HEK293 (cell line): Measurements from ENCODE around the gene ATP6V0B.
A peak's percentile ranks its signal among the peaks of the same experiment; 100 is the strongest.

Experiments
- CTCF ChIA-PET: fragments of 350-600 bp; formaldehyde crosslinking; extraction: SDS; loops from one replicate; lab custom pipeline; 2021; ENCODE audit warnings: antibody characterized with exemption; lab: Yijun Ruan, JAX
- POLR2A ChIA-PET: fragments of 300-600 bp; formaldehyde crosslinking; extraction: SDS; loops from one replicate; lab custom pipeline; 2020; ENCODE audit warnings: antibody characterized with exemption, inconsistent platforms; lab: Yijun Ruan, JAX
- H3K27ac ChIP-seq: fragments of 200-500 bp; sonication (Bioruptor generic); 2 replicates; pipeline ENCODE4 v1.5.1; 2014; ENCODE audit warnings: low read depth, low read length, control low read depth, inconsistent platforms; ENCODE audit errors: extremely low read depth
- H3K36me3 ChIP-seq, 2 experiments: fragments of 200-500 bp in 1 of 2; sonication (Bioruptor generic) in 1 of 2; 1 replicate in 1 of 2; 2 replicates in 1 of 2; pipeline ENCODE4 v1.5.1; 2014 to 2017; ENCODE audit warnings: inconsistent platforms in 2 of 2, low read length in 2 of 2; ENCODE audit not compliant: control insufficient read depth in 2 of 2, insufficient read depth in 1 of 2
- H3K4me1 ChIP-seq: fragments of 200-500 bp; sonication (Bioruptor generic); 2 replicates; pipeline ENCODE4 v1.5.1; 2014; ENCODE audit warnings: mild to moderate bottlenecking, low read length, inconsistent platforms; ENCODE audit not compliant: control insufficient read depth, insufficient read depth
- H3K4me3 ChIP-seq: 2 replicates; pipeline ENCODE4 v1.5.1; 2011; ENCODE audit warnings: low read depth, mild to moderate bottlenecking, control low read depth, low read length, moderate library complexity
- H3K9me3 ChIP-seq: fragments of 200-500 bp; sonication (Bioruptor generic); 2 replicates; pipeline ENCODE4 v1.5.1; 2014; ENCODE audit warnings: low read depth, low read length, inconsistent platforms; ENCODE audit not compliant: control insufficient read depth, insufficient read depth
- BCL11B ChIP-seq: fragments of 450-650 bp; formaldehyde crosslinking; IDR thresholded peaks from 2 replicates; pipeline ENCODE4 v1.5.1; 2016; ENCODE audit warnings: low read depth, missing biosample characterization, missing genetic modification characterization
- KLF1 ChIP-seq: fragments of 450-650 bp; formaldehyde crosslinking; IDR thresholded peaks from 2 replicates; pipeline ENCODE4 v1.5.1; 2016; ENCODE audit warnings: missing biosample characterization, missing genetic modification characterization
- KLF10 ChIP-seq: fragments of 450-650 bp; IDR thresholded peaks from 2 replicates; pipeline ENCODE4 v1.5.1; 2018; ENCODE audit warnings: missing biosample characterization, mild to moderate bottlenecking, missing genetic modification characterization
- OVOL3 ChIP-seq: fragments of 450-650 bp; formaldehyde crosslinking; IDR thresholded peaks from 2 replicates; pipeline ENCODE4 v1.5.1; 2016; ENCODE audit warnings: missing biosample characterization, missing genetic modification characterization
- REPIN1 ChIP-seq: fragments of 450-650 bp; formaldehyde crosslinking; IDR thresholded peaks from 2 replicates; pipeline ENCODE4 v1.5.1; 2017; ENCODE audit warnings: missing biosample characterization, missing genetic modification characterization, low read depth
- SP3 ChIP-seq: fragments of 450-650 bp; formaldehyde crosslinking; IDR thresholded peaks from 2 replicates; pipeline ENCODE4 v1.5.1; 2016; ENCODE audit warnings: missing biosample characterization, missing genetic modification characterization
- TCF7L2 ChIP-seq: IDR thresholded peaks from 2 replicates; pipeline ENCODE4 v1.6.1; 2011; ENCODE audit warnings: low read depth, mild to moderate bottlenecking, inconsistent platforms, low read length, moderate library complexity, borderline replicate concordance
- YY1 ChIP-seq: fragments of 450-650 bp; formaldehyde crosslinking; IDR thresholded peaks from 2 replicates; pipeline ENCODE4 v1.5.1; 2018; ENCODE audit warnings: missing biosample characterization, missing genetic modification characterization
- ZIC2 ChIP-seq: fragments of 450-650 bp; formaldehyde crosslinking; IDR thresholded peaks from 2 replicates; pipeline ENCODE4 v1.5.1; 2016; ENCODE audit warnings: missing biosample characterization, missing genetic modification characterization
- ZNF521 ChIP-seq: fragments of 450-650 bp; formaldehyde crosslinking; IDR thresholded peaks from 2 replicates; pipeline ENCODE4 v1.5.1; 2017; ENCODE audit warnings: missing biosample characterization, mild to moderate bottlenecking, missing genetic modification characterization
- ZNF561 ChIP-seq: fragments of 450-650 bp; IDR thresholded peaks from 2 replicates; pipeline ENCODE4 v1.5.1; 2018; ENCODE audit warnings: missing biosample characterization, missing genetic modification characterization, borderline replicate concordance
- ZNF623 ChIP-seq: fragments of 450-650 bp; formaldehyde crosslinking; IDR thresholded peaks from 2 replicates; pipeline ENCODE4 v1.5.1; 2016; ENCODE audit warnings: missing biosample characterization, missing genetic modification characterization
- ZNF701 ChIP-seq: fragments of 450-650 bp; formaldehyde crosslinking; IDR thresholded peaks from 2 replicates; pipeline ENCODE4 v1.5.1; 2016; ENCODE audit warnings: missing biosample characterization, missing genetic modification characterization
- ZNF768 ChIP-seq: fragments of 450-650 bp; formaldehyde crosslinking; IDR thresholded peaks from 2 replicates; pipeline ENCODE4 v1.5.1; 2018; ENCODE audit warnings: missing biosample characterization, mild to moderate bottlenecking, missing genetic modification characterization
- TF ChIP-seq, protein P1 (sequence below): fragments of 450-650 bp; formaldehyde crosslinking; IDR thresholded peaks from 2 replicates; pipeline ENCODE4 v1.5.1; 2016; ENCODE audit warnings: missing biosample characterization, missing genetic modification characterization
- TF ChIP-seq, protein P2 (sequence below): fragments of 450-650 bp; formaldehyde crosslinking; IDR thresholded peaks from 2 replicates; pipeline ENCODE4 v1.5.1; 2017; ENCODE audit warnings: missing biosample characterization, missing genetic modification characterization
- TF ChIP-seq, protein P3 (sequence below): fragments of 450-650 bp; formaldehyde crosslinking; IDR thresholded peaks from 2 replicates; pipeline ENCODE4 v1.5.1; 2017; ENCODE audit warnings: missing biosample characterization, mild to moderate bottlenecking, missing genetic modification characterization, moderate library complexity
- TF ChIP-seq, protein P4 (sequence below): fragments of 450-650 bp; formaldehyde crosslinking; IDR thresholded peaks from 2 replicates; pipeline ENCODE4 v1.5.1; 2016; ENCODE audit warnings: missing biosample characterization, missing genetic modification characterization

ATP6V0B gene

DNA sequence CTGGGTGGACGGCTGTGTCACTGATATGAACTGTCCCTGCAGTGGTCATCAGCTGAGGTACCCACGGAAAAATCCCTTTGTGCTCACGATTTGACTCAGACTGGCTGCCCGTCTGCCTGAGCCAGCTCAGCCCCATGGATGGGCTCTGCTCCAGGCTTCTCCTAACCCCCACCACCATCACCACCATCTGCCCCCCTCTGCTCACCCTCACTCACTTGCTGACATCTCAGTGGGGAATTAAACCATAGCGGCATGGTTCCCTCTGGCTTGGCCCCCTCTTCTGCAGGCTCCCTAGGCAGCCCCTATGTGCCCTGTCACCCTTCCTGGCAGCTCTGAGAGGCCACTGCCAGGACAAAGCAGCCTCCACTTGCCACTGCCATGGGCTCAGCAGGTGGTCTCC lies 39.2 kb downstream of the ATP6V0B start:
- no peak overlapping the region for H3K4me3 ChIP-seq
- ChIA-PET CTCF (interaction anchor here (0.6 to 3.4 kb wide), 7 partner anchors 8 to 250 kb away, joined by 4 to 20 read pairs (median 6); no protein-coding TSS in a partner anchor), POLR2A (interaction anchor here (1.6 kb wide), 1 partner anchor 22 kb away, joined by 4 read pairs; no protein-coding TSS in a partner anchor)
- no peaks in the 10 kb centered on the region for H3K4me1 ChIP-seq
- no peak overlapping the region for H3K27ac ChIP-seq
- H3K9me3 ChIP-seq, result no peaks in the 10 kb centered on the region
- H3K36me3 ChIP-seq, result no peaks in the 10 kb centered on the region
- TF ChIP-seq ZNF521 (tag by site-specific recombination) (no peak), YY1 (tag by site-specific recombination) (no peak), OVOL3 (tag by site-specific recombination) (no peak), ZNF561 (tag by site-specific recombination) (no peak), ZNF701 (tag by site-specific recombination) (no peak), ZNF768 (tag by site-specific recombination) (no peak), SP3 (tag by site-specific recombination) (no peak), ZIC2 (tag by site-specific recombination) (peak; percentile 98), TCF7L2 (no peak)
- TF ChIP-seq, protein P1, sequence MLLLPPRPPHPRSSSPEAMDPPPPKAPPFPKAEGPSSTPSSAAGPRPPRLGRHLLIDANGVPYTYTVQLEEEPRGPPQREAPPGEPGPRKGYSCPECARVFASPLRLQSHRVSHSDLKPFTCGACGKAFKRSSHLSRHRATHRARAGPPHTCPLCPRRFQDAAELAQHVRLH (tag by site-specific recombination), result no peak
- TF ChIP-seq, protein P2, sequence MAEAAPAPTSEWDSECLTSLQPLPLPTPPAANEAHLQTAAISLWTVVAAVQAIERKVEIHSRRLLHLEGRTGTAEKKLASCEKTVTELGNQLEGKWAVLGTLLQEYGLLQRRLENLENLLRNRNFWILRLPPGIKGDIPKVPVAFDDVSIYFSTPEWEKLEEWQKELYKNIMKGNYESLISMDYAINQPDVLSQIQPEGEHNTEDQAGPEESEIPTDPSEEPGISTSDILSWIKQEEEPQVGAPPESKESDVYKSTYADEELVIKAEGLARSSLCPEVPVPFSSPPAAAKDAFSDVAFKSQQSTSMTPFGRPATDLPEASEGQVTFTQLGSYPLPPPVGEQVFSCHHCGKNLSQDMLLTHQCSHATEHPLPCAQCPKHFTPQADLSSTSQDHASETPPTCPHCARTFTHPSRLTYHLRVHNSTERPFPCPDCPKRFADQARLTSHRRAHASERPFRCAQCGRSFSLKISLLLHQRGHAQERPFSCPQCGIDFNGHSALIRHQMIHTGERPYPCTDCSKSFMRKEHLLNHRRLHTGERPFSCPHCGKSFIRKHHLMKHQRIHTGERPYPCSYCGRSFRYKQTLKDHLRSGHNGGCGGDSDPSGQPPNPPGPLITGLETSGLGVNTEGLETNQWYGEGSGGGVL, result 0 out of 2 replicates have a peak, but pooled peaks have one; percentile 37
- TF ChIP-seq, protein P3, sequence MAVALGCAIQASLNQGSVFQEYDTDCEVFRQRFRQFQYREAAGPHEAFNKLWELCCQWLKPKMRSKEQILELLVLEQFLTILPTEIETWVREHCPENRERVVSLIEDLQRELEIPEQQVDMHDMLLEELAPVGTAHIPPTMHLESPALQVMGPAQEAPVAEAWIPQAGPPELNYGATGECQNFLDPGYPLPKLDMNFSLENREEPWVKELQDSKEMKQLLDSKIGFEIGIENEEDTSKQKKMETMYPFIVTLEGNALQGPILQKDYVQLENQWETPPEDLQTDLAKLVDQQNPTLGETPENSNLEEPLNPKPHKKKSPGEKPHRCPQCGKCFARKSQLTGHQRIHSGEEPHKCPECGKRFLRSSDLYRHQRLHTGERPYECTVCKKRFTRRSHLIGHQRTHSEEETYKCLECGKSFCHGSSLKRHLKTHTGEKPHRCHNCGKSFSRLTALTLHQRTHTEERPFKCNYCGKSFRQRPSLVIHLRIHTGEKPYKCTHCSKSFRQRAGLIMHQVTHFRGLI (tag by site-specific recombination), result no peak

DNA sequence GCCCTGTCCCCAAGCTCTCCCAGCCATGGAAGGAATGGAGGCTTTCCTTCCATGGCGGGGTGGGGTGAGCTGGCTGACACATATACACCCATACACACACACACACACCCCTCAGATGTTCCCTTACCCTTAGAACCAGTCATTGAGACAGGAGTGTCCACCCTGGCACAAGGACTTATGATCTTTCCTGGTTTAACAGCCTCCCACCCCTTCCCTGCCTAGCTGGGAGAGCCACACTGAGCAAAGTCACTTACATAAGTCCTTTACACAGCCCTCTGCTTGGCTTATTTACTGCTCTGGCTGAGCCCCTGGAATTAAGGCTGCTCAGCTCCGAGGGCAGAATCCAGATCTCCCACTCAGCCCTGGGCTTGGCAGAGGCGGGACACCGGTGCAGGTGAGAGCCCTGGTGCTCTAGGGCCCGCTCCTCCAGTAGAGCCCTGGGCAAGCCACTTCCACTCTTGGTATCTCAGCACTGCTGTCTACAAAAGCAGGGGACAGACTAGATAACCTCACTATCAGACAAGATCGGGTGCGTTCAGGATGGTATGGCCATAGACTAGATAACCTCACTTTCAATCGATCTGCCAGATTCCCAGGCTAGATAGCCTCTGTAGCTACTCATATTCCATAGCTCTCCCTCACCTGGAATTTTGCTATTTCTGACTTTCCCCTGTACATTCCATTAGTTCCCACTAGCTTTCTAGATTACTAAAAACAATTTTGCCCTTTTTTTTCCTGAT lies 39.8 kb downstream of the ATP6V0B start:
- Histone ChIP-seq H3K9me3 (no peaks in the 10 kb centered on the region), H3K27ac (no peak overlapping the region), H3K4me1 (no peaks in the 10 kb centered on the region), H3K4me3 (no peak overlapping the region), H3K36me3 (no peaks in the 10 kb centered on the region)
- TF ChIP-seq, protein P4, sequence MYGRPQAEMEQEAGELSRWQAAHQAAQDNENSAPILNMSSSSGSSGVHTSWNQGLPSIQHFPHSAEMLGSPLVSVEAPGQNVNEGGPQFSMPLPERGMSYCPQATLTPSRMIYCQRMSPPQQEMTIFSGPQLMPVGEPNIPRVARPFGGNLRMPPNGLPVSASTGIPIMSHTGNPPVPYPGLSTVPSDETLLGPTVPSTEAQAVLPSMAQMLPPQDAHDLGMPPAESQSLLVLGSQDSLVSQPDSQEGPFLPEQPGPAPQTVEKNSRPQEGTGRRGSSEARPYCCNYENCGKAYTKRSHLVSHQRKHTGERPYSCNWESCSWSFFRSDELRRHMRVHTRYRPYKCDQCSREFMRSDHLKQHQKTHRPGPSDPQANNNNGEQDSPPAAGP (tag by site-specific recombination), result 0 out of 2 replicates have a peak, but pooled peaks have one; percentile 25
- TF ChIP-seq YY1 (tag by site-specific recombination), result no peak
- 0 out of 2 replicates have a peak, but pooled peaks have one; percentile 10 for TF ChIP-seq ZIC2 (tag by site-specific recombination)
- no peak for TF ChIP-seq REPIN1 (tag by site-specific recombination)
- TF ChIP-seq BCL11B (tag by site-specific recombination), result no peak
- no peak for TF ChIP-seq KLF10 (tag by site-specific recombination)
- TF ChIP-seq ZNF623 (tag by site-specific recombination), result no peak
- peak; percentile 65; the same call in 1 of the 2 replicates for TF ChIP-seq KLF1 (tag by site-specific recombination)
- POLR2A ChIA-PET, result interaction anchor here (1.6 kb wide), 1 partner anchor 22 kb away, joined by 4 read pairs; no protein-coding TSS in a partner anchor
- CTCF ChIA-PET, result interaction anchor here (0.7 to 3.4 kb wide), 7 partner anchors 8 to 485 kb away, joined by 3 to 20 read pairs (median 6); no protein-coding TSS in a partner anchor
